K562 (cell line): ENCODE measurements around the gene ZNF18. TPM values are rescaled to one million over a fixed set of nuclear protein-coding genes. Genes with fewer than 3 reads are reported as not detected.

Experiments
- ATAC-seq: fragments of 200-7000 bp; cut with Tn5 transposase; 3 replicates; pipeline ENCODE4 v1.9.1; 2020; ENCODE audit warnings: moderate library complexity
- BruUV-seq: library from RNA; stranded (reverse); fragments of 400-500 nt; replicated peaks from 2 replicates; lab custom pipeline; 2021; lab: Mats Ljungman, UMichigan
- CTCF ChIA-PET: fragments of 300-600 bp; formaldehyde crosslinking; extraction: SDS; loops from one replicate; lab custom pipeline; 2021; ENCODE audit warnings: low intra/inter-chr PET ratio; lab: Yijun Ruan, JAX
- POLR2A ChIA-PET: fragments of 300-600, 350-650 bp; sonication (Branson Sonifier 250); formaldehyde crosslinking; extraction: SDS; loops from one replicate; lab custom pipeline; 2021; ENCODE audit warnings: antibody characterized with exemption, inconsistent platforms; lab: Yijun Ruan, JAX
- DNase-seq, 4 experiments: peaks; one replicate each; pipeline versions ENCODE4 v3.0.0 to v3.0.0-alpha.2; 2011 to 2018; ENCODE audit warnings: low spot score in 3 of 4, mixed read lengths in 3 of 4; ENCODE audit errors: extremely low read depth in 1 of 4
- FAIRE-seq: peaks from 2 replicates; lab custom pipeline; 2011; peaks lifted over from hg19 to GRCh38; lab: Jason Lieb, UNC
- H2AFZ ChIP-seq: 2 replicates; pipeline ENCODE4 v1.6.0; 2011; ENCODE audit warnings: low read depth, low read length, control low read depth, inconsistent platforms
- H3K27ac ChIP-seq: fragments of 200-600 bp; 3 replicates; pipeline ENCODE4 v1.8.0; 2011; ENCODE audit warnings: low read depth, mild to moderate bottlenecking, control low read depth, inconsistent platforms, low read length, moderate library complexity, mixed read lengths; ENCODE audit errors: extremely low read depth
- H3K27me3 ChIP-seq, 2 experiments: fragments of 300-600 bp in 1 of 2; 2 replicates in 1 of 2; 3 replicates in 1 of 2; pipeline versions ENCODE4 v1.6.0 to v1.8.0; 2011; ENCODE audit warnings: inconsistent platforms in 2 of 2, low read length in 2 of 2, mild to moderate bottlenecking in 1 of 2, mixed read lengths in 1 of 2, moderate library complexity in 1 of 2; ENCODE audit not compliant: control insufficient read depth in 2 of 2, insufficient read depth in 2 of 2
- H3K36me3 ChIP-seq: fragments of 300-600 bp; 3 replicates; pipeline ENCODE4 v1.8.0; 2011; ENCODE audit warnings: mild to moderate bottlenecking, low read length, inconsistent platforms; ENCODE audit not compliant: control insufficient read depth, insufficient read depth
- H3K4me1 ChIP-seq, 2 experiments: fragments of 200-600 bp in 1 of 2; replicated peaks in 1 of 2; 2 replicates in 1 of 2; 3 replicates in 1 of 2; pipeline versions ENCODE4 v1.5.1 to v1.8.0; 2011; ENCODE audit warnings: inconsistent platforms in 2 of 2, low read length in 2 of 2, mild to moderate bottlenecking in 1 of 2, mixed read lengths in 1 of 2, moderate library complexity in 1 of 2; ENCODE audit not compliant: control insufficient read depth in 2 of 2, insufficient read depth in 2 of 2
- H3K4me2 ChIP-seq: 2 replicates; pipeline ENCODE4 v1.6.1; 2011; ENCODE audit warnings: low read length, control low read depth, inconsistent platforms, mixed read lengths; ENCODE audit not compliant: insufficient read depth
- H3K4me3 ChIP-seq: fragments of 200-600 bp; sonication (generic), shearing (Covaris generic); 2 replicates; pipeline ENCODE4 v1.5.1; 2016; ENCODE audit warnings: control low read depth, inconsistent platforms
- H3K79me2 ChIP-seq: fragments of 200-600 bp; 3 replicates; pipeline ENCODE4 v1.8.0; 2011; ENCODE audit warnings: low read length, inconsistent platforms; ENCODE audit not compliant: control insufficient read depth, insufficient read depth
- H3K9ac ChIP-seq, 2 experiments: 2 replicates each; pipeline versions ENCODE4 v1.6.0 to v1.6.1; 2011; ENCODE audit warnings: low read depth in 2 of 2, low read length in 2 of 2, control low read depth in 1 of 2, inconsistent platforms in 1 of 2, mild to moderate bottlenecking in 1 of 2, mixed read lengths in 1 of 2; ENCODE audit not compliant: insufficient read depth in 1 of 2
- H3K9me1 ChIP-seq: one replicate; pipeline ENCODE4 v1.6.0; 2011; ENCODE audit warnings: inconsistent platforms, mild to moderate bottlenecking, low read length, moderate library complexity; ENCODE audit not compliant: control insufficient read depth, insufficient read depth
- H3K9me3 ChIP-seq: replicated peaks from 2 replicates; pipeline ENCODE4 v1.5.1; 2011; ENCODE audit warnings: low read depth, low read length, inconsistent platforms; ENCODE audit not compliant: control insufficient read depth, insufficient read depth
- H4K20me1 ChIP-seq: replicated peaks from 2 replicates; pipeline ENCODE4 v1.6.1; 2011; ENCODE audit warnings: low read length, inconsistent platforms, mixed read lengths; ENCODE audit not compliant: control insufficient read depth, insufficient read depth
- DDX20 ChIP-seq: fragments of 450-650 bp; IDR thresholded peaks from 2 replicates; pipeline ENCODE4 v1.6.1; 2016; ENCODE audit warnings: missing genetic modification characterization, low read depth, mild to moderate bottlenecking, missing compliant biosample characterization, moderate library complexity
- KAT8 ChIP-seq: fragments of 450-650 bp; IDR thresholded peaks from 2 replicates; pipeline ENCODE4 v1.6.1; 2016; ENCODE audit warnings: low read depth, mild to moderate bottlenecking
- KDM1A ChIP-seq, 2 experiments: fragments of 450-650 bp; IDR thresholded peaks; 2 replicates each; pipeline ENCODE4 v1.6.1; 2016; ENCODE audit warnings: mild to moderate bottlenecking in 2 of 2
- MTA2 ChIP-seq: fragments of 450-650 bp; IDR thresholded peaks from 2 replicates; pipeline ENCODE4 v1.6.1; 2016; ENCODE audit warnings: low read depth
- MTA3 ChIP-seq: fragments of 450-650 bp; formaldehyde crosslinking; IDR thresholded peaks from 2 replicates; pipeline ENCODE4 v1.6.1; 2017; ENCODE audit warnings: mild to moderate bottlenecking, borderline replicate concordance
- RBM15 ChIP-seq: fragments of 200-400 bp; formaldehyde crosslinking; IDR thresholded peaks from 2 replicates; pipeline ENCODE4 v1.6.1; 2018; ENCODE audit warnings: mild to moderate bottlenecking, low read length, moderate library complexity; ENCODE audit not compliant: insufficient read depth
- RBM34 ChIP-seq: fragments of 200-400 bp; formaldehyde crosslinking; IDR thresholded peaks from 2 replicates; pipeline ENCODE4 v1.6.1; 2018; ENCODE audit warnings: low read length, borderline replicate concordance; ENCODE audit not compliant: insufficient read depth
- U2AF1 ChIP-seq: fragments of 200-400 bp; formaldehyde crosslinking; optimal IDR thresholded peaks from 2 replicates; pipeline ENCODE3; 2017; ENCODE audit warnings: mild to moderate bottlenecking, low read depth, low read length, moderate library complexity
- ZNF134 ChIP-seq: fragments of 250-450 bp; sonication (Bioruptor Pico); conservative IDR thresholded peaks from 2 replicates; pipeline ENCODE4 v1.4.0; 2020
- ZNF212 ChIP-seq: fragments of 450-650 bp; formaldehyde crosslinking; IDR thresholded peaks from 2 replicates; pipeline ENCODE4 v1.4.0; 2020; ENCODE audit warnings: mild to moderate bottlenecking
- WGBS: fragments of 100-300 bp; shearing (Covaris generic); methylation state at CpG from one replicate; pipeline ENCODE4 v1.1.6; 2016; ENCODE audit warnings: low coverage, mixed read lengths; ENCODE audit not compliant: insufficient coverage; ENCODE audit errors: missing lambda C conversion rate; 5-methylcytosine and 5-hydroxymethylcytosine counted together
- in situ Hi-C: fragments of 300-500 bp; cut with MboI; formaldehyde crosslinking; loops from 4 replicates; pipeline ENCODE4 v1.15.0; 2018; ENCODE audit warnings: inconsistent platforms, mixed read lengths
- intact Hi-C: fragments of 100-400 bp; cut with micrococcal nuclease; formaldehyde crosslinking; loops from 2 replicates; pipeline ENCODE4 v1.14.2; 2022
- polyA plus RNA-seq, 8 experiments: library from polyadenylated mRNA; depleted of rRNA in 4 of 8; stranded (reverse) in 5 of 8; unstranded in 3 of 8; fragments of >200 nt; fragmentation: Nextera tagmentation in 2 of 8; fragmentation: Illumina TruSeq in 1 of 8; extraction: Ambion mirVana in 2 of 8; extraction: Trizol in 1 of 8; gene quantifications; 2 replicates each; pipeline versions ENCODE4 v1.2.1 to v1.2.3, GENCODE V29; 2011 to 2014; ENCODE audit warnings: inconsistent platforms in 1 of 8, missing spikeins in 1 of 8
- total RNA-seq, 7 experiments: library from RNA; depleted of rRNA in 6 of 7; stranded (reverse); fragments of >200 nt in 6 of 7; fragmentation: Illumina TruSeq in 2 of 7; extraction: Trizol in 2 of 7; gene quantifications; 2 replicates each; pipeline versions ENCODE4 v1.2.1 to v1.2.3, GENCODE V29; 2011 to 2021; ENCODE audit warnings: low replicate concordance in 1 of 7
- TF ChIP-seq, protein P1 (sequence below), 2 experiments: fragments of 450-650 bp in 1 of 2; IDR thresholded peaks; 2 replicates each; pipeline ENCODE4 v1.6.1; 2011 to 2017; ENCODE audit warnings: low read depth in 2 of 2, antibody characterized with exemption in 1 of 2, borderline replicate concordance in 1 of 2, low read length in 1 of 2, mild to moderate bottlenecking in 1 of 2, mixed read lengths in 1 of 2; ENCODE audit not compliant: control insufficient read depth in 1 of 2
- TF ChIP-seq, protein P2 (sequence below), 2 experiments: fragments of 450-650 bp; IDR thresholded peaks; 2 replicates each; pipeline ENCODE4 v1.6.1; 2016; ENCODE audit warnings: mild to moderate bottlenecking in 2 of 2, borderline replicate concordance in 1 of 2, low read depth in 1 of 2, moderate library complexity in 1 of 2

Gene ZNF18
- total and polyA plus RNA-seq, 9 of the 15 experiments (the other 6 are each of a cell fraction or from before 2014, with no cell fraction given): 1.1 to 5.0 (median 3.4) TPM

DNA sequence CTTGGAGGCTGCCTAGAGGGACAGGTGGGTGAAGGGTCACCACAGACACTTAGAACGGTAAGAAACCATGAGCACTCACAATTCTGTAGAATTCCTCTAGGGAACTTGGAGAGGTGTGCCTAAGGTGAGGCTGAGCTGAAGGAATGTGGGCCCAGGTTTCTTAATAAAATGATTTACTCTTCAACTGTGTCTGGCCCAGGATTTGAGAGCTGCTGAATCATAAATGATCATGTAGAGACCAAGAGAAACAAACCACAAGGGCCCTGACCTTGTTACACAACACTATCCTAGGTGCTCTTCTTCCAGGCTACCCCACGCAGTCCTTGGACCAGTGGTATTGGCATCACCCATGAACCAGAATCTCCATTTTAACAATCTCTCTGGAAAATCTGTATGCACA lies 27.7 kb downstream of the ZNF18 start:
- Histone ChIP-seq H3K4me1 (no peaks in the 10 kb centered on the region), H3K9ac (no peak overlapping the region), H2AFZ (no peak overlapping the region), H3K4me2 (no peak overlapping the region), H3K9me3 (no peaks in the 10 kb centered on the region), H3K9me1 (no peaks in the 10 kb centered on the region), H3K79me2 (no peaks in the 10 kb centered on the region), H3K4me3 (no peak overlapping the region), H3K36me3 (no peaks in the 10 kb centered on the region), H3K27ac (no peak overlapping the region), H3K27me3 (no peaks in the 10 kb centered on the region), H4K20me1 (no peaks in the 10 kb centered on the region)
- ATAC-seq: no peak
- WGBS: 0% methylated on average over 1 of the region's 2 CpGs
- ChIA-PET CTCF (no interaction called here), POLR2A (no interaction called here)
- no peak for FAIRE-seq
- no TSS peak for BruUV-seq
- DNase-seq: no peak
- intact Hi-C loops: no loop called here
- in situ Hi-C loops: no loop called here
- no peak for TF ChIP-seq MTA3
- TF ChIP-seq, protein P1, sequence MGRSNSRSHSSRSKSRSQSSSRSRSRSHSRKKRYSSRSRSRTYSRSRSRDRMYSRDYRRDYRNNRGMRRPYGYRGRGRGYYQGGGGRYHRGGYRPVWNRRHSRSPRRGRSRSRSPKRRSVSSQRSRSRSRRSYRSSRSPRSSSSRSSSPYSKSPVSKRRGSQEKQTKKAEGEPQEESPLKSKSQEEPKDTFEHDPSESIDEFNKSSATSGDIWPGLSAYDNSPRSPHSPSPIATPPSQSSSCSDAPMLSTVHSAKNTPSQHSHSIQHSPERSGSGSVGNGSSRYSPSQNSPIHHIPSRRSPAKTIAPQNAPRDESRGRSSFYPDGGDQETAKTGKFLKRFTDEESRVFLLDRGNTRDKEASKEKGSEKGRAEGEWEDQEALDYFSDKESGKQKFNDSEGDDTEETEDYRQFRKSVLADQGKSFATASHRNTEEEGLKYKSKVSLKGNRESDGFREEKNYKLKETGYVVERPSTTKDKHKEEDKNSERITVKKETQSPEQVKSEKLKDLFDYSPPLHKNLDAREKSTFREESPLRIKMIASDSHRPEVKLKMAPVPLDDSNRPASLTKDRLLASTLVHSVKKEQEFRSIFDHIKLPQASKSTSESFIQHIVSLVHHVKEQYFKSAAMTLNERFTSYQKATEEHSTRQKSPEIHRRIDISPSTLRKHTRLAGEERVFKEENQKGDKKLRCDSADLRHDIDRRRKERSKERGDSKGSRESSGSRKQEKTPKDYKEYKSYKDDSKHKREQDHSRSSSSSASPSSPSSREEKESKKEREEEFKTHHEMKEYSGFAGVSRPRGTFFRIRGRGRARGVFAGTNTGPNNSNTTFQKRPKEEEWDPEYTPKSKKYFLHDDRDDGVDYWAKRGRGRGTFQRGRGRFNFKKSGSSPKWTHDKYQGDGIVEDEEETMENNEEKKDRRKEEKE (IDR thresholded peaks at IDR 0.05; ENCODE audit: borderline replicate concordance in 1 of 2, control insufficient read depth in 1 of 2, low read depth in 2 of 2, low read length in 1 of 2): no peak
- no peak for TF ChIP-seq KDM1A (IDR thresholded peaks at IDR 0.05)
- TF ChIP-seq RBM15: no peak
- TF ChIP-seq ZNF212: no peak
- no peak for TF ChIP-seq ZNF134
- TF ChIP-seq KAT8: no peak
- TF ChIP-seq, protein P2, sequence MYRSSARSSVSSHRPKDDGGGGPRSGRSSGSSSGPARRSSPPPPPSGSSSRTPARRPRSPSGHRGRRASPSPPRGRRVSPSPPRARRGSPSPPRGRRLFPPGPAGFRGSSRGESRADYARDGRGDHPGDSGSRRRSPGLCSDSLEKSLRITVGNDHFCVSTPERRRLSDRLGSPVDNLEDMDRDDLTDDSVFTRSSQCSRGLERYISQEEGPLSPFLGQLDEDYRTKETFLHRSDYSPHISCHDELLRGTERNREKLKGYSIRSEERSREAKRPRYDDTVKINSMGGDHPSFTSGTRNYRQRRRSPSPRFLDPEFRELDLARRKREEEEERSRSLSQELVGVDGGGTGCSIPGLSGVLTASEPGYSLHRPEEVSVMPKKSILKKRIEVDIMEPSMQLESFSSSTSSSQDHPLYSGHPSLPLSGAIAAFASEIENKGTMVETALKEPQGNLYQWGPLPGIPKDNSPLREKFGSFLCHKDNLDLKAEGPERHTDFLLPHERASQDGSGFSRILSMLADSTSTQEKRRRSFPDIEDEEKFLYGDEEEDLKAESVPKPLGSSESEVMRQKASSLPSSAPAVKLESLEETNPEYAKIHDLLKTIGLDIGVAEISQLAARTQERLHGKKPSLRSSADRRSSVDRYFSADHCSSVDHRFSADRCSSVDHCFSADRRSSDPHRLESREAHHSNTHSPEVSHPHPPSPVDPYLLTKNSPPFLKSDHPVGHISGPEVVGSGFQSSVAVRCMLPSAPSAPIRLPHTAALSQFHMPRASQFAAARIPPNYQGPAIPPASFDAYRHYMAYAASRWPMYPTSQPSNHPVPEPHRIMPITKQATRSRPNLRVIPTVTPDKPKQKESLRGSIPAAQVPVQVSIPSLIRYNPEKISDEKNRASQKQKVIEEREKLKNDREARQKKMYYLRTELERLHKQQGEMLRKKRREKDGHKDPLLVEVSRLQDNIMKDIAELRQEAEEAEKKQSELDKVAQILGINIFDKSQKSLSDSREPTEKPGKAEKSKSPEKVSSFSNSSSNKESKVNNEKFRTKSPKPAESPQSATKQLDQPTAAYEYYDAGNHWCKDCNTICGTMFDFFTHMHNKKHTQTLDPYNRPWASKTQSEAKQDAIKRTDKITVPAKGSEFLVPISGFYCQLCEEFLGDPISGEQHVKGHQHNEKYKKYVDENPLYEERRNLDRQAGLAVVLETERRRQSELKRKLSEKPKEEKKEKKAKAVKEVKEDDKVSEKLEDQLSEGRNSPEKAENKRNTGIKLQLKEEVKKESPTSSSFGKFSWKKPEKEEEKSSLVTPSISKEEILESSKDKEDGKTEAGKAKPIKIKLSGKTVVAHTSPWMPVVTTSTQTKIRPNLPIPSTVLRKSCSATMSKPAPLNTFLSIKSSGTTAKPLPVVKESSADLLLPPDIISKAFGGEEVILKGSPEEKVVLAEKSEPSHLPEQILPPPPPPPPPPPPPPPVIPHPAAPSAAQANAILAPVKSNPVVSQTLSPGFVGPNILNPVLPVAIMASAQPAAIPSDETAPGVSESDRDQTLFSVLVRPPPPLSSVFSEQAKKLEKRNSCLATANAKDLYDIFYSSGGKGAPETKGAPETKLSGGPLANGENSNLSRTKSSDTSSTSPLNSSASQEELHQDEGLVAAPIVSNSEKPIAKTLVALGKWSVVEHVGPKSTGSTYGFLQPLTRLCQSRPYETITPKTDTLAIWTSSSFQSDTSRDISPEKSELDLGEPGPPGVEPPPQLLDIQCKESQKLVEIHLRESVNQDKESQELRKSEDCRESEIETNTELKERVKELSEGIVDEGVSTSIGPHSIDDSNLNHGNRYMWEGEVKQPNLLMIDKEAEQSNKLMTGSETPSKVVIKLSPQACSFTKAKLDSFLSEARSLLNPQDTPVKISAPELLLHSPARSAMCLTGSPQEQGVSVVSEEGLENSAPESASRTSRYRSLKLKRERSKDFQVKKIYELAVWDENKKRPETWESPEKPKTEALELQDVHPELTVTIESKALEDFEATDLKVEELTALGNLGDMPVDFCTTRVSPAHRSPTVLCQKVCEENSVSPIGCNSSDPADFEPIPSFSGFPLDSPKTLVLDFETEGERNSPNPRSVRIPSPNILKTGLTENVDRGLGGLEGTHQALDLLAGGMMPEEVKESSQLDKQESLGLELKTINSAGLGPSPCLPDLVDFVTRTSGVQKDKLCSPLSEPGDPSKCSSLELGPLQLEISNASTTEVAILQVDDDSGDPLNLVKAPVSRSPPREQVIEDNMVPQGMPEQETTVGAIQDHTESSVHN (IDR thresholded peaks at IDR 0.05; ENCODE audit: borderline replicate concordance in 1 of 2, low read depth in 1 of 2): no peak
- no peak for TF ChIP-seq MTA2
- TF ChIP-seq DDX20 (tag): no peak
- TF ChIP-seq RBM34: no peak
- no peak for TF ChIP-seq U2AF1
